ENCODE measurements around the gene ZNF281.
"Not testable (repeated sequence)": the region's sequence is repeated elsewhere in the genome, so short reads cannot be mapped to it uniquely, and the experiment has no call there.

ZNF281 gene

GRCh38 chr1:200369131-200369530, 40.7 kb downstream of the ZNF281 start:
- no peak overlapping the region for H3K4me3 Mint-ChIP-seq
- no peaks in the 10 kb centered on the region for H3K9me3 Mint-ChIP-seq
- no peaks in the 10 kb centered on the region for H3K27me3 Mint-ChIP-seq
- peaks cover under 1% of the 10 kb centered on the region for H3K4me1 Mint-ChIP-seq
- H3K27ac Mint-ChIP-seq = no peak overlapping the region
- ATAC-seq (no peak), DNase-seq (no peak)
- H3K36me3 Mint-ChIP-seq (ENCODE audit: low read depth) = peaks cover 5% of the 10 kb centered on the region

GRCh38 chr1:200368556-200368955, 41.3 kb downstream of the ZNF281 start:
- Mint-ChIP-seq H3K27ac (no peak overlapping the region), H3K27me3 (no peaks in the 10 kb centered on the region), H3K36me3 (ENCODE audit: low read depth) (peaks cover 5% of the 10 kb centered on the region), H3K9me3 (no peaks in the 10 kb centered on the region), H3K4me1 (peaks cover 2% of the 10 kb centered on the region), H3K4me3 (no peak overlapping the region)
- no peak for ATAC-seq
- no peak for DNase-seq

GRCh38 chr1:200367841-200368534, 41.8 kb downstream of the ZNF281 start:
- H3K4me3 Mint-ChIP-seq = no peak overlapping the region
- no peak overlapping the region for H3K27ac Mint-ChIP-seq
- DNase-seq (no peak), ATAC-seq (no peak)
- peaks cover 5% of the 10 kb centered on the region for H3K36me3 Mint-ChIP-seq (ENCODE audit: low read depth)
- H3K27me3 Mint-ChIP-seq = no peaks in the 10 kb centered on the region
- H3K9me3 Mint-ChIP-seq = no peaks in the 10 kb centered on the region
- H3K4me1 Mint-ChIP-seq = peaks cover 2% of the 10 kb centered on the region

GRCh38 chr1:200366577-200367253, 43.1 kb downstream of the ZNF281 start:
- H3K4me1 Mint-ChIP-seq = peaks cover 2% of the 10 kb centered on the region
- no peak for ATAC-seq
- H3K36me3 Mint-ChIP-seq (ENCODE audit: low read depth) = peaks cover 5% of the 10 kb centered on the region
- H3K9me3 Mint-ChIP-seq = no peaks in the 10 kb centered on the region
- H3K27me3 Mint-ChIP-seq = no peaks in the 10 kb centered on the region
- no peak overlapping the region for H3K27ac Mint-ChIP-seq
- no peak for DNase-seq
- no peak overlapping the region for H3K4me3 Mint-ChIP-seq

- Mint-ChIP-seq H3K9me3 (no peaks in the 10 kb centered on the region), H3K4me1 (peaks cover 2% of the 10 kb centered on the region), H3K27ac (no peak overlapping the region), H3K36me3 (ENCODE audit: low read depth) (peaks cover 5% of the 10 kb centered on the region), H3K4me3 (no peak overlapping the region), H3K27me3 (no peaks in the 10 kb centered on the region)
- DNase-seq = no peak
- ATAC-seq = no peak
Observed at GRCh38 chr1:200365897-200366426, 43.9 kb downstream of the ZNF281 start.

- Mint-ChIP-seq H3K27ac (no peak overlapping the region), H3K4me3 (no peak overlapping the region), H3K9me3 (no peaks in the 10 kb centered on the region), H3K4me1 (peaks cover 2% of the 10 kb centered on the region), H3K36me3 (ENCODE audit: low read depth) (peaks cover 5% of the 10 kb centered on the region), H3K27me3 (no peaks in the 10 kb centered on the region)
- no peak for DNase-seq
- no peak for ATAC-seq
Observed at GRCh38 chr1:200364831-200365230, 45.0 kb downstream of the ZNF281 start.

GRCh38 chr1:200364091-200364759, 45.6 kb downstream of the ZNF281 start:
- Mint-ChIP-seq H3K4me1 (peaks cover 2% of the 10 kb centered on the region), H3K27ac (no peak overlapping the region), H3K9me3 (no peaks in the 10 kb centered on the region), H3K36me3 (ENCODE audit: low read depth) (peaks cover 3% of the 10 kb centered on the region), H3K4me3 (no peak overlapping the region), H3K27me3 (no peaks in the 10 kb centered on the region)
- no peak for ATAC-seq
- no peak for DNase-seq

GRCh38 chr1:200363264-200363933, 46.4 kb downstream of the ZNF281 start:
- Mint-ChIP-seq H3K4me1 (peaks cover 2% of the 10 kb centered on the region), H3K27ac (no peak overlapping the region), H3K9me3 (no peaks in the 10 kb centered on the region), H3K4me3 (no peak overlapping the region), H3K27me3 (no peaks in the 10 kb centered on the region), H3K36me3 (ENCODE audit: low read depth) (peaks cover 3% of the 10 kb centered on the region)
- ATAC-seq (no peak), DNase-seq (no peak)

GRCh38 chr1:200362421-200362820, 47.4 kb downstream of the ZNF281 start:
- Mint-ChIP-seq H3K4me1 (peaks cover 2% of the 10 kb centered on the region), H3K27ac (no peak overlapping the region), H3K9me3 (no peaks in the 10 kb centered on the region), H3K36me3 (ENCODE audit: low read depth) (peaks cover 3% of the 10 kb centered on the region), H3K4me3 (no peak overlapping the region), H3K27me3 (no peaks in the 10 kb centered on the region)
- ATAC-seq = no peak
- DNase-seq = no peak

- H3K4me1 Mint-ChIP-seq = peaks cover 8% of the 10 kb centered on the region
- DNase-seq = no peak
- H3K36me3 Mint-ChIP-seq (ENCODE audit: low read depth) = no peaks in the 10 kb centered on the region
- no peak overlapping the region for H3K4me3 Mint-ChIP-seq
- H3K27ac Mint-ChIP-seq = no peak overlapping the region
- H3K27me3 Mint-ChIP-seq = no peaks in the 10 kb centered on the region
- H3K9me3 Mint-ChIP-seq = no peaks in the 10 kb centered on the region
- no peak for ATAC-seq
Observed at GRCh38 chr1:200359610-200360163, 50.1 kb downstream of the ZNF281 start.

- peaks cover 23% of the 10 kb centered on the region for H3K4me1 Mint-ChIP-seq
- not testable (repeated sequence) for H3K27ac Mint-ChIP-seq; ATAC-seq; H3K4me3 Mint-ChIP-seq; H3K9me3 Mint-ChIP-seq; DNase-seq; H3K27me3 Mint-ChIP-seq; H3K36me3 Mint-ChIP-seq (ENCODE audit: low read depth)
Observed at GRCh38 chr1:200357925-200358324, 51.9 kb downstream of the ZNF281 start.

- H3K36me3 Mint-ChIP-seq (ENCODE audit: low read depth) = no peaks in the 10 kb centered on the region
- H3K4me1 Mint-ChIP-seq = peaks cover 39% of the 10 kb centered on the region
- no peak for ATAC-seq
- H3K4me3 Mint-ChIP-seq = no peak overlapping the region
- H3K9me3 Mint-ChIP-seq = no peaks in the 10 kb centered on the region
- H3K27ac Mint-ChIP-seq = no peak overlapping the region
- no peaks in the 10 kb centered on the region for H3K27me3 Mint-ChIP-seq
- DNase-seq = no peak
Observed at GRCh38 chr1:200355801-200356200, 54.0 kb downstream of the ZNF281 start.

Data from activated naive CD8-positive, alpha-beta T cell treated with anti-CD3 and anti-CD28 coated beads, Interleukin-2, amount 50 U/mL, for 24 hours (primary cell).